ENCODE results near the gene COL8A2. TPM values are rescaled to one million over a fixed set of nuclear protein-coding genes. Genes with fewer than 3 reads are reported as not detected.
A peak's percentile ranks its signal among the peaks of the same experiment; 100 is the strongest.

Gene COL8A2
- total and polyA plus RNA-seq, 8 donors: 0.43 to 8.4 (median 0.96) TPM

- Histone ChIP-seq H3K27me3 (no peaks in the 10 kb centered on the region), H3K9me3 (no peaks in the 10 kb centered on the region), H3K4me1 (peaks cover 9 to 61% of the 10 kb centered on the region in 2 donors), H3K36me3 (peaks cover 0 to 41% of the 10 kb centered on the region in 2 donors), H3K4me3 (no peak overlapping the region), H3K27ac (no peak overlapping the region)
- no peak for TF ChIP-seq CTCF (IDR thresholded peaks at IDR 0.05)
- ATAC-seq (no peak), DNase-seq (no peak)
- intact Hi-C loops (cut with DNase I): no loop called here
Measured at GRCh38 chr1:36139521-36139920, 14.5 kb upstream of the COL8A2 start.

GRCh38 chr1:36137776-36138175 lies 12.8 kb upstream of the COL8A2 start:
- Histone ChIP-seq H3K9me3 (no peaks in the 10 kb centered on the region), H3K4me3 (no peak overlapping the region), H3K36me3 (peaks cover 0 to 41% of the 10 kb centered on the region in 2 donors), H3K27me3 (no peaks in the 10 kb centered on the region), H3K27ac (no peak overlapping the region), H3K4me1 (peaks cover 9 to 57% of the 10 kb centered on the region in 2 donors)
- intact Hi-C loops (cut with DNase I): no loop called here
- ATAC-seq (no peak), DNase-seq (no peak)
- no peak for TF ChIP-seq CTCF (IDR thresholded peaks at IDR 0.05)

DNA sequence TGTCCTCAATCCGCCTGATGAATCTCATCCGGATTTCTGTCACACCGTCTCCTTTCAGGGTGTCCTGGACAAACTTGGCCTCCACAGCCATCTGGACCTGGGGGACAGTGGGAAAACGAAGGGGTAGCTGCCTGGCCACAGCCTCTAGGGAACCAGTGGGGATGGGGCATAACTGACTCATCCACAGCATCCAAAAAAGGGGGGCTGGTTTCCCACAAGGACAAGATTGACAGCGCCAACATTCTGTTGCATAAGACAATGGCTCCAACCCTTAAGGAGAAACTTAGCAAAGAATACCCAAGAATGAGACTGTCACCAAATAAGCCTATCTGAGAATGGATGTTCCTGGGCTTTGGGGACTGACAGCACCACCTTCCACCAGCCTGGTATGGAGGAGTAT lies 12.2 kb upstream of the COL8A2 start:
- H3K27ac ChIP-seq: peak overlapping the region in 1 of 2 donors; percentile 64
- no peaks in the 10 kb centered on the region for H3K27me3 ChIP-seq
- peaks cover 0 to 41% of the 10 kb centered on the region in 2 donors for H3K36me3 ChIP-seq
- DNase-seq (no peak), ATAC-seq (no peak)
- H3K4me1 ChIP-seq: peaks cover 9 to 51% of the 10 kb centered on the region in 2 donors
- intact Hi-C loops (cut with DNase I): no loop called here
- TF ChIP-seq CTCF (IDR thresholded peaks at IDR 0.05): no peak
- H3K9me3 ChIP-seq: no peaks in the 10 kb centered on the region
- no peak overlapping the region for H3K4me3 ChIP-seq

DNA sequence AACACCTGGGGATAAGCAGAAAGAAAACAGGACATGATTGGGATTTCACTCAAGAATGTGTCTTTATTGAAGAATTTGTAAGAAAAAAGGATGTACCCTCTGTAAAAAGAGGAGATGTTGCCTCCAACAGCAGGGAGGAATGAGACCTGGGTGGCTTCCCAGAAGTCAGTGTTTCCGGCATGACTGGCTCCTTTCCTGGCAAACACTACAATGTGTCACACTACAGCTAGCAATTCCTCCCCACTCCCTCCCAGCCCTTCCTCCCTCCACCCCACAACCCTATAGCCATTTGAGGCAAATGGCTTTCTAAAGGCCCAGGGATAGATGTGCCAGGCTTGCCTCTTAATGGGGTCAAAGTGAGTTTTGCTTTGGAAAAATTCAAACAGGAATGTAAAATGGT lies 11.5 kb upstream of the COL8A2 start:
- Histone ChIP-seq H3K9me3 (no peaks in the 10 kb centered on the region), H3K27me3 (no peaks in the 10 kb centered on the region), H3K4me3 (no peak overlapping the region), H3K4me1 (peaks cover 9 to 44% of the 10 kb centered on the region in 2 donors), H3K27ac (peak overlapping the region; percentile 14 to 64), H3K36me3 (peaks cover 0 to 41% of the 10 kb centered on the region in 2 donors)
- no peak for TF ChIP-seq CTCF (IDR thresholded peaks at IDR 0.05)
- intact Hi-C loops (cut with DNase I): no loop called here
- peak; percentile 75 for ATAC-seq
- no peak for DNase-seq

GRCh38 chr1:36135796-36136195 lies 10.8 kb upstream of the COL8A2 start:
- H3K9me3 ChIP-seq: no peaks in the 10 kb centered on the region
- H3K27ac ChIP-seq: peak overlapping the region; percentile 14 to 64
- ATAC-seq (peak; percentile 18), DNase-seq (no peak)
- intact Hi-C loops (cut with DNase I): loop anchor here in 1 of 2 donors (2.0 kb wide), 1 partner anchor 35 kb away; no protein-coding TSS in a partner anchor
- H3K27me3 ChIP-seq: no peaks in the 10 kb centered on the region
- peaks cover 9 to 41% of the 10 kb centered on the region in 2 donors for H3K4me1 ChIP-seq
- no peak overlapping the region for H3K4me3 ChIP-seq
- H3K36me3 ChIP-seq: peaks cover 0 to 41% of the 10 kb centered on the region in 2 donors
- no peak for TF ChIP-seq CTCF (IDR thresholded peaks at IDR 0.05)
